Left lobe of liver (tissue), 2 donors: Measurements from ENCODE around the gene FGF8. TPM values are rescaled to one million over a fixed set of nuclear protein-coding genes. Genes with fewer than 3 reads are reported as not detected.

Source experiments
- ATAC-seq: fragments of 200-7000 bp; cut with Tn5 transposase; one replicate; pipeline ENCODE4 v1.9.1; 2020; ENCODE audit warnings: mild to moderate bottlenecking, moderate library complexity
- DNase-seq: peaks from one replicate; pipeline ENCODE4 v3.0.0-alpha.2; 2020; ENCODE audit warnings: low spot score
- total RNA-seq: library from RNA; stranded (reverse); gene quantifications from one replicate; pipeline ENCODE4 v1.2.1, GENCODE V29; 2021
- donor health status: DM: no; HTN: no; CAD: no; lungs with moderate emphysema.
- donor health status: DM: no; HTN: yes; CAD: no.

The FGF8 gene
- total RNA-seq, 1 donor from 2014 or later: not detected

DNA sequence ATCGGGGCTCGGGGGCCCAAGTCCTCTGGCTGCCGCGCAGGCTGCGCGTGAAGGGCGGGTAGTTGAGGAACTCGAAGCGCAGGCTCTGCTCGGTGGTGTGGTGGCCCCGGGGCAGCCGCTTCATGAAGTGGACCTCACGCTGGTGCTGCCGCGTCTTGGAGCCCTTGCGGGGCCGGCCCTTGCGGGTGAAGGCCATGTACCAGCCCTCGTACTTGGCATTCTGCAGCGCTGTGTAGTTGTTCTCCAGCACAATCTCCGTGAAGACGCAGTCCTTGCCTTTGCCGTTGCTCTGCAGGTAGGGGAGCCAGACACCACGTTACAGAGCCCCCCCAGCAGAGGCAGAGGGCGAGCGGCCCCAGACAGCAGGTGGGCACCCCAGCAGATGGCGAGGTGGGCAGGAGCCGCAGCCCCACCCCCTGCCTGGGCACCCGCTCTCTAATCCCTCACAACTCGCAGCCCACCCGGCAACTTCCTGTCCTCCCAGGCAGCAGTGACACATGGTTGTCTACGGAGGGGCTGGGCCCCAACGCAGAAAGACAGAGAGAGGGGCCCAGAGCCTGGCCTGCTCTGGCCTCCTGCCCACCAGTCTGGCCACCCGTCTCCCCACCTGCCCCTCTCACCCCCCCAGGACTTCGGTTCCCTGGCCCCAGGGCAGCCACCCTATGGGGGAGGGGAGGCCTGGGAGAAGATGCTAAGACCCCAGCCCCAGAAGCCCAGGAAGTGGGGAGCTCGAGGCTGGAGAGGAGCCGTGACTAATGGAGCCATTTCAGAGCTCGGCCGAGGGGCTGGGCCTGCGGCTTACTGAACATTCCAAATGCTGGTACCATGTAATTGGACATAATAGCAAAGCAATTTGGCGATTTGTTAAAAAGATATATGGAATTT is 5.3 kb downstream of the FGF8 start:
- DNase-seq (no peak), ATAC-seq (no peak)

DNA sequence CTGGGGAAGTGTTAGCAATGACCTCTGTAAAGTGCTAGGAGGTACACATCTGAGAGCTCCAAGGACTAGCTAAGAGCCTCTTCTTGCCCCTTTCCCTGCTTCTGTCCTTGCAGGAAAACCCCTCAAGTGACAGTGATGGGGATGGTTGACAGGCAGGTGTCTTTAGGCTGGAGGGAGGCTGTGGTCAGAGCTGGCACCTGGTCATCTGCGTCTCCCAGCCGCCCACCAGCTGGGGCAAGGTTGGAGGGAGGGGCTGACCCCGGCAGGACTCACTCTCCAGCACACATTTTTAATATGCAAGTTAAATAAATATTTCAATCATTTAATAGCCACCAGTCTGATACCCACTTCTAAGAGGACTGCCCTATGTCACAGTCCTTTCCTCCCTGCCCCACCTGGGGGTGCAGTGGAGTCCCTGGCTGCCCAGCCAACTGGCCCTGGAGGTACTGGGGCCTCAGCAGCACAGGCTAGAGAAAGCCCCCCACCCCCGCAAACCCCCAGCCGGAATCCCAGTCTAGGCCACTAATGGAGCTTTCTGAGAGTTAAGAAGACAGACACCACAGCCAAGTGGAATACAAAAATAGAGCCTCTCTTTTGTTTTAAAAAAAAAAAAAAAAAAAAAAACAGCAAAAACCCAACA is 6.3 kb downstream of the FGF8 start:
- ATAC-seq (no peak), DNase-seq (no peak)

DNA sequence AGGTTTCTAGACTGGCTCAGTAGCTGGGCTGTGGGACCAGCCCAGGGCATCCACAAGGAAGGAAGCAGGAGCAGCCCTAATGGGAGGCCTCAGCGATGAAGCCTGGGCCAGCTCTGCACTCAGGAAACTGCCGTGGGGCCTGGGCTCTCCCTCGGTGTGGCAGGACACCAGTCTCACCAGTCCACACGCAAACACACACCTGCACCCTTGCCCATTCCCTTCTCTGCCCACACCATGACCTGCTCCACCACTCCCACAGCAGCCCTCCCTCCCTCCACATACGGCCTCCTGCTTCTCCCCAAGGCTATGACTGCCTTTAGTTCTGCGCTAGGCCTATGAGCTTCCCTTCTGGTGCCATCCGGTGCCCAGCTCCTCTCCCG is 7.1 kb downstream of the FGF8 start:
- no peak for ATAC-seq
- DNase-seq: no peak

DNA sequence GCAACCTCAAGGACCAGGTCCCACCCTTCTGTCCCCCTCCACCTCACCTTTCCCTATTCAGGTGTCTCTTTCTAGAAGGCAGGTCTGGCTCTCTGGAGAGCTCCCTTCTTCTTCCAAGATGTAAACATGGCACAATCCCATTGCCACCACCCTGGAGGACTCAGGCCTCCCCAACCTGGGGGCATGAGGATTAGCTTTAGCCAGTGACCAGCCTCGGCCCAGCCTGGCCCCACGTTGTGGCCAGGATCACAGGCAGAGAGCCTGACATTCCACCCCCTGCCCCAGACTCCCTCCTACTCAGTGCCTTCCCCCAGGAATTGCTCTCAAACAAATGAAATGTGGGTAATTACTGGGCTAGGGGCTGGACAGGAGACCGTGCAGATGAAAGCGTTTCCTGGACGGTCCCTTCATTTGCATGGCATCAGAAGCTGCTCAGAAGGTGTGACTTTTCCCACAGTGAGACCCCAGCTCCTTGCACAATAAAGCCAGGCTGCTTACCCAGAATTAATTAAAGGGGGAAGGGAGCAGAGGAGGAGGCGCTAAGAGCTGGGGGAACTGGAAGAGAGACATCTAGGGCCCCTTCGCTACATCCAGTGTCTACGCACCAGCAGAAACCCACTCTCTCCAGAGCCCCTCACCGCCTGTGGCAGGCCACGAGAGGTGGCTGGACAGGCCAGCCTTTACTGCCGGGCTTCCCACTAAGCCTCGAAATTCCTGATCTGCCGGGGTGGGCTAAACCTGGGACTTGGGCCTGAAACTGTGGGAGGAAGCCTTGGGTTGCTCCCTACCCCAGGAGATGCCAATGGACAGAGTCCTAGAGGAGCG is 7.7 kb downstream of the FGF8 start:
- ATAC-seq (no peak), DNase-seq (no peak)

DNA sequence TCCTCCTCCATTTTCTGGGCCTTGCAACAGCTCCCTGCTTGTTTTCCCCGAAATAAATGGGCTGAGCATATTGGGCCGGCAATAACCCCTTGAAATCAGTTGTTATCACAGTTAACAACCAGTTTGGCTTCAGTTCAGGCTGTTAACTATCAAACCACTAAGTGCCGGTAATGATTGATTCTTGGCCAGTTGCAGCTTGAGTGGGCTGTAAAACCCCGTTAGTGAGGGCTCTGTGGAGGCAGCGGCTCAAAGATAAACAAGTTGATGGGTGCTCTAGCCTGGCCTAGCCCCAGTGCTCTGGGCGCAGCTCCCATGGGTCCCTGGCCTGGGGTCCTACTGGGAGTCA is 8.3 kb downstream of the FGF8 start:
- no peak for DNase-seq
- ATAC-seq: no peak

DNA sequence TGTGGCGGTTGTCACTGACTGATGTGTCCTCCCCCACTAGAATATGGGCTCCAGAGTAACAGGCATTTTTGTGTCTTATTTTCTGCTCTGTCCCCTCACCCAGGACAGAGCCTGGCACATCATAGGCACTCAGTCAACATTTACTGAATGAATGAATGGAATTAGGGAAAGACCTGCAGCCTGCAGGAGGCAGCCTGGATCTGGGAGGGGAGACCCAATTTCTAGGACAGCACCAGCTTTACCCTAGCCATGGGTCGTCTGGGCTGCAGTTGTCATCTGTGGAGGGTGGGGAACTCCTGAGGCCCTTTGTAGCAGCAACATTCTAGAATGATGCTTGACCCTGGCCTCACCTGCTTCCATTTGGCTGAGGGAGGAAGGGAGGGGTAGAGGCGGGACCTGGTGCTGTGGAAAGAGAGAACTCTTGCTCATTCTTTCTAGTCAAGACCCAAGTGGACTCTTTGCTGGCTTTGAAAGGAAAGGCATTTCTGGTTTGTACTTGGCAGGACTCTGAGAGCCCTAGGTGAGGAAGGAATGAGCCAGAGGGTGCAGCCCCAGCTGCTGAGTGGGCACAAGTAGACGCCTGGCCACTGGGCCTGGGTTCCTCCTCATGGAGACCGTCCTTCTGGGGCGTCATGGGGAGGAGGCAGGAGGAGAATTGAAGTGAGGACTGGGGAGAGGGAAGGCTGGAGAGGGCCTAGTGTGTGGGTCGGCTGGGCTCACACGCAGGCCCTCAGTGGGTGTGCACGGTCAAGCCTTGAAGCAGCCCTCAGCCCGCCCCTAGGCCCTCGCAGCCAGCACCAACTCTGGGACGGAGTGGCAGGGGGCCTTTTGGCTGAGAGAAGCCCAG is 8.9 kb downstream of the FGF8 start:
- ATAC-seq (no peak), DNase-seq (no peak)

DNA sequence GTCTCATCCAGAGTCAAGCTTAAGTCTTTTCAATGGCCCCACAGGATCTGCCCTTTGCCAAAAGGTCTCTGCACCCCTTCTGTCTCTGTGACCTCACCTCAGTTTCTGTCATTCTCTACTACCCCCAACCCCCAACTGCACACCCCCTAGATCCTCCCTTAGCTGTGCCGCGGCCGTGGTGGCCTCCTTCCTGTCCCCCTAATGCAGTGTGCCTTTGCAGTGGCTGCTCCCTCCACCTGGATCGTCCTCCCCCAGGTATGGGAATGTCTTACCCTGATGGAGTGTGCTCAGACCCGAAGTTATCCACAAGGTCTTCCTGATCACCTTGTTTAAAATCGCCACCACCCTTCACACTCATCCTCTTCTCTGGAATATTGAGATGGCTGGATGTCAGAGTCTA is 9.6 kb downstream of the FGF8 start:
- no peak for DNase-seq
- ATAC-seq: no peak

DNA sequence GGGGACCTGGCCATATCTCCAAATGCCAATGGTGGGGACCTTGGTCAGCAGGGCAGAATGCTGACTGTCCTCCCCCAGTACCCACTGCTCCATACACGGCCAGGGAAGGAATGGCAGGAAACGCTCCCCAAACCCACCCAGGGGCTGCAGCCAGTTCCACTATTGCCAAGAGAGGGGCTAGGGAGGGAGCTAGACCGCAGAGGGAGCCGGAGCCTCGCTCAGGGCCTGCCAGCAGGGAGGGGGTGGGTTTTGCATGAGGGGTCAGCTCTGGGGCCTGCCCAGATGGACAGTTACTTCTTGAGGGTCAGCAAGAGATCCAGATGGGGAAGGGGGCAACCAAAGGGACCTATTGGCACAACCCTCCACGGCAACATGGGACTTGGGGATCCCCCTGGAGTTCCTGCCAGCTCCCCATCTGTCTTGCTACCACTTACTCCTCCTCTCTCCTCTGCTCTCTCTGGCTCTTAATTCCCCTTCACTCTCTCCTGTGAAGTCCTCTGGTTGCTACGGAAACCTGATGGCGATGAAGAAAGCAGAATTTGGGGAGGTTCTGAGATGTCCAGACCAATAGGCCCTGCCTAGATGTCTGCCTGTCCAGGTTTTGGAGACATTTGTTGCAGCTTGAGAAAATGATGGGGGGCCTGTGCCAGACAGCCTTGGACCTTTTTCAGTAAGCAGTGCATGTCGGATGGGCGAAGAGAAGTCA is 12.6 kb downstream of the FGF8 start:
- ATAC-seq (no peak), DNase-seq (no peak)

DNA sequence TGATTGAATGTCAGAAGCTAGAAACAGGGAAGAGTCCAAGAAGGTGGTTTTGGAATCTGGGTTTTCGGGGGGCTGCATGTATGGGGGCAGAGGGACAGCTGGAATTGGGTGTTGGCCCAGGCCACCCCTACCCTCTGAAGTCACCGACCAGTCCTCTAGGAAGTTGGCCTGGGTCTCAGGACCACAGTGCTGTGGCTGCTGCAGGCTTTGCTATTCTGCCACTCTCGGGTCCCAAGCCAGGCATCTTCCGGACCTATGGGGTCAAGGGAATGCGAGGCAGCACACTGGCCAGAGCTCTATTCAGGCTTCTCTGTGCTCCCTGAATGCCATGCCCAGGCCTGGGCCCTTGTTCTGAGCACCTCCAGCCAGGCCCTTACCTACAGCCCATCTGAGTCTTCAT is 13.2 kb downstream of the FGF8 start:
- ATAC-seq: no peak

DNA sequence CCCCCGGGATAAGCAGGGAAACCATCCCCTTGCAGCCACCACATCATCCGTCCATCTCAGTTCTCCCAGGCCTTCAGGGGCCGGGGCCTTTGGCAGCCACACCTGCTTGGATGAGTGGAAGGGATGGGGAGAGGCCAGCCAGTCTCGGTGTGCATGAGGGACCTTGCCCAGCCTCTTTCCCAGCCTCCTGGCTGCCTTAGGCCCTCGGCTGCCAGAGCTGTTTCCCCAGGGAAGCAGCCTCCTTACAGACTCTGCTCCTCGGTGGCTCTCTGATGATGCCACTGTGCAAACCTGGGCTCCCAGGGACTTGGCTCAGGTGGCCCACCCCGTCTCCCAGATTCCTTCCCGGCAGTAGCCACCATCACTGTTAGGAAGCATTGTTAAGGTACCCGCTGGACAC is 14.7 kb downstream of the FGF8 start:
- DNase-seq (no peak), ATAC-seq (no peak)

More for the DNA sequence above, 13.2 kb downstream of the FGF8 start:
- no peak for DNase-seq

DNA sequence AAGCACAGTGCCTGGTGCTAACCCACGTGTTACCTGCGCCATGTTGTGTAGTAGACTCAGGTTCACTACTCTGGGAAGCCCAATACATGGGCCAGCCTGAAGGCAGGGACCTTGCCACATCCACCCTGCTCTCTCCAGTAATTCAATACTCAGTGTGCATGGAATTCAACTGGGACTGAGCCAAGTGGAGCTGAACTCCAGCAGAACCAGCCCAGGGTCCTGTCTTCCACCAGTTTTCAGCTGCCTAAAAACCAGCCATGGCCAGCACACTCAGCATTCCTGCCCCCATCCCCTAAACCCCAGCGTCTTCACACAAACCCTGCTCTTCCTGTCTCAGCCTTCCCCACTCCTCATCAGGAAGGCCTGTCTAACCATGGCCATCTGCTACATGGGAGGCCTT is 15.4 kb downstream of the FGF8 start:
- no peak for ATAC-seq
- no peak for DNase-seq

DNA sequence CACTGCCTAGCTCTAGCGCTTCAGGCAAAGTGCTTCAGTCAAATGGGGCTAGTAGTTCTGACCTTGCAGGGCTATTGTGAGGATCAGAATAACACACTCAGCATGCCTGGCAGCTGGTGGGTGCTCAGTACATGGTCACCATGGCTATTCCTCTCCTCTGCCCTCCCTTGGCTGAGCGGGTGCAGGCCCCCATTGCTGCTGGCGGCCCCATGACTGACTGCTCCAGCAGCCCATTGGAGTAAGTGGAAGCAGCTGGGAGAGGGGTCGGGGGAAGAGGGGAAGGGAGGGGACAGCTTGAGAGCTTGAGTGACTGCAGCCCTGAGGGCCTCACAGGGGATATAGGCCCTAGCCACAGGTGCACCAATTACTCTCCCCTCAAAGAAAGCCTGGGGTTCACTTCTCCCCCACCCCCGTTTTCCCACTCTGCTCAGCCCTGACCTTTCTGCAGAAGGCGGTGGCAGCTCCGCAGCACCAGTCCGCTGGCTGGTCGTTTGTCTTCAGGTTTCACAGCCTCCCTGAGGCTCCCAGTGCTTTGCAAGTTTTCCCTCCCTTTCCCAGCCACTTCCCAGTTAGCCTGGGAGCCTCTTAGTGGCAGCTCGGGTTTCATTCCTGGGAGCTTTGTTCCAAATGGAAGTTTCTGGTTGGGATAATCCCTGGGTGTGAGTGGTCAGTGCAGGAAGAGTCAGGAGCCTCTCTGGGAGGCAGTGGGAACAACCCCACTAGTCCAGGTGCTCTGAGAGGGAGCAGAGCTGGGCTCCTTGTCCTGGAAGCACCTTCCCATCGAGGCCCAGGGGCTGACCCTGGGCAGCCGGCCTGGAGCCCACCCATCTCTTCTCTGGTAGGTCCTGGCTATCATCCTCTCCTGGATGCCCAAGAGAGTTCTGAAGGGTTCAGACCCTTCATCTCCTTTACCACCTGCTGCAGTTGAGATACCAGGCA is 16.3 kb downstream of the FGF8 start:
- ATAC-seq: no peak
- no peak for DNase-seq

DNA sequence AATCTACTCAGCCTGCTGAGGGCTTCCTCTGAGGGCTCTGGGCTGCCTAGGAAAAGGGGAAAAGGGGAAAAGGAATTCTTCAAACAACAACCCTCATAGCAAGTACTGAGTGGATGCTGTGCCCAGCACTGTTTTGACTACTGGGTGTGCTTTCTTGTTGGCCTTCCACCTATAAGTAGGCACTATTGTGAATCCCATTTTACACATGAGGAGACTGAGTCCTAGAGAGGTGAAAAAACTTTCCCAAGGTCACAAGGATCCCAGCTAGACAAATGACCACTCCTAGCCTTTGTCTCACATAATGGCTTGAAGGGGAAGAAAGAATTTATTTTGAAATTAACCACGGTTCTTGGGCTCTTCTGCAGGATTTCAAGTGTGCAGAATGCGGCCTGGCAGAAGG is 17.1 kb downstream of the FGF8 start:
- ATAC-seq (no peak), DNase-seq (no peak)

DNA sequence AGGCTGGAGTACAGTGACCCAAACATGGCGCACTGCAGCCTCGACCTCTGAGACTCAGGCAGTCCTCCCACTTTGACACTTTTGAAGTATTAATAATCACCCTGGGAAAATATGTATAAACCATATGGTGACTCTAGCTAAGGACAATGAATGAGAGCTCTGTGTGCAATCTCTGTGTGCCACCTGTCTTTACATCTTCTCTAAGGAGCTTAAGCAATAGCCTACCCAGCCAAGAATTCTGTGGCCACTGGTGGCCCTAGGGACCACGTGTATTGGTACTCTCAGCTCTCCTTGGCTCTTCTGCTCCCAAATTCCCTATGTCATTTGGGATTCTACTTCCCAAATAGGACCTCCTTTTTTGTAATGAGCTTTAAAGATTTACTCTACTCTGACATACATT is 23.7 kb downstream of the FGF8 start:
- no peak for ATAC-seq
- no peak for DNase-seq

DNA sequence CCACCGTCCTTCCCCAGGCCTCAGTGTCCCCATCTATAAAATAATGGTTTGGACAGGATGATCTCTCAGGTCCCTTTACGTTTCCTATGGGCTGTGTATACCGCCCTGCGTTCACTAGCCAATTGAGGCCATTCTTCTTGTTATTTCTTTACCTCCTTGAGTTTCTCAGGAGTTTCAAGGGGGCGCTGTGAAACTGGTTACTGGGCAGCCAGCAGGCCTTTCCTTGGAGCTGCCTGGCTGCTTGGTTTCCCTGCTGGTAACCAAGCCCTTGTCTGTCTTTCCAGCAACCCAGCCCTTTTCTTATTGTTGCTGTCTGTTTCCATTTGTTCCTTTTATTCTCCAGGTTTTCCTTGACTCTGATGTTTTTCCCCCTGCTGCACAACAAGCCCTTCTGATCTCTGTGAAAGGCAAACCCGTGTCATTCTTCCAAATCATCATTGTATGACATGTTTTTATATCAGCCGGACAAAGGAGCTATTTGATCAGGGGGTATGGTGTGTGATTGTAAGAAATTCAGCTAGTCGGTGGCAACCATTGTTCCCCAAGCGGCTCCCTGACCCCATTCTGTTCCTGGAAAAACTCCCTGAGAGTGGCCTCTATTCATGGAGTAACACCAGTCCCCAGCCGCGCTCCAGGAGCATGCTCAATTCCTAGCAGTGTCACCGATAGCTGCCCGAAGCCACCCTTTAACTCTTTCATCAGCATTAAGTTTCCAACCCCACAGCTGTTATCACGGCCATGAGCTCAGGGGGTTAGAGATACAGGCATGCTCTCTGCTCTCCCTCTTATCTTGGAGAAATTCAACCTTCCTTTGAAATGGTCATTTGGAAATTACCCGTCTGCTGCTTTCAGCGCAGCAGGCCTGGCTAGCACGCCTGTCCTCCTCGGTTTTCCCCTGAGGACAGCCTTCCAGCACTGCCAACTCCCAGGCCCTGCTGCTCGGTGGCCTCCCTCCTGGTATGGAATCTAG is 26.6 kb downstream of the FGF8 start:
- ATAC-seq (no peak), DNase-seq (no peak)

DNA sequence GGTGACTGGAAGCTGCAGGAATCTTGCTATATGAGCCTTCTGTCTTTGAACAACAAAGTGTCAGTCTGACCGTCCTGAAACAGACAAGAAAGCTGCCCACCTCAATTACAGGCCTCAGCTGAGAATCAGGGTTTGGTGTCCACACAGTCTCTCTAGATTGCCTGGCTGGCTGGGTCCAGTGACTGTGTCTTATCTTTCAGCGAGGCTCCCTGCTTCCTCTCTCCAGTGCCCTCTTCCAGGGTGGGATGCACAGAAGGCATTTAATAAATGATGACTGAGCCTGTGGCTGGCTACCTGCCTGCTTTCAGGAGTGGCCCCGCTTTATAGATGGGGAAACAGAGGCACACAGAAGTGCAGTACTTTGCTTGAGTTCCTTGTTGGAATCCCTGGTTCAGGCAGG is 27.4 kb downstream of the FGF8 start:
- ATAC-seq: no peak

DNA sequence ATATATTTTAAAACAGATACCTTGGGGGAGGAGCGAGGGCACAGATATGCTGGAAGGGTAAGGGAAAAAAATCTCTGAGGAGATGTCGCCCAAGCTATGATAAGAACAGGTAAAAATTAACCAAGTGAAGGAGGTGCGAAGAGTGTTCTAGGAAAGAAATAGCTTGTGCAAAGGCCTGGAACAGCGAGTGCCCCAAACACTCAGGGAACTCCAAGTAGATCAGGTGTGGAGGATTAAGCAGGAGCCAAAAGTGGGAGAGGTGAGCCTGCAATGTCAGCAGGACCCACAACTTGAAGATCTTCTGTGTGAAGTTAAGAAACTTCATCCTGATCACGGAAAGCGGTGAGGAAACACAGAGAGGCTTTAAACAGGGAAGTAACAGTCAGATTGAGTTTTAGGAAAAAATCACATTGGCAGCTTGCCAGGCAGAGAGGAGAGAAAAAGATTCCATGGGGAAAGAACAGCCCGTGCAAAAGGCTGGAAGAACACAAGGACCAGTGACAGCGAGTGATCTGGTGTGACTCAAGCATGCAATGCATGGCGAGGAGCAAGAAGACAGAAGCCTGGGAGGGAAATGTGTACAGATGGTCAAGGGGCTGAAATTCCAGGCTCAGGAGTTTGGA is 30.7 kb downstream of the FGF8 start:
- DNase-seq: no peak
- no peak for ATAC-seq

More for the DNA sequence above, 27.4 kb downstream of the FGF8 start:
- no peak for DNase-seq

DNA sequence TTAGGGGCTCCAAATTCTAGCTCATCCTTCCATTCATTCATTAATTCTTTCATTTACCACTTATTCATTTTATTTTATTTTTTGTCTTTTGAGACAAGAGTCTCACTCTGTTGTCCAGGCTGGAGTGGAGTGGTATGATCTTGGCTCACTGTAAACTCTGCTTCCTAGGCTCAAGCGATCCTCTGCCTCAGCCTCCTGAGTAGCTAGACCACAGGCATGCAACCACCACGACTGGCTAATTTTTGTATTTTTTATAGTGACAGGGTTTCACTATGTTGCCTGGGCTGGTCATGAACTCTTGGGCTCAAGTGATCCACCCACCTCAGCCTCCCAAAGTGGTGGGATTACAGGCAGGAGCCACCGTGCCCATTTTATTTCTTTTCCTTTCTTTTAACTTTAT is 31.6 kb downstream of the FGF8 start:
- ATAC-seq (no peak), DNase-seq (no peak)
